HEK293 (cell line): ENCODE measurements around the gene AFG3L2.

Experiments
- CTCF ChIA-PET: fragments of 350-600 bp; formaldehyde crosslinking; extraction: SDS; loops from one replicate; lab custom pipeline; 2021; ENCODE audit warnings: antibody characterized with exemption; lab: Yijun Ruan, JAX
- POLR2A ChIA-PET: fragments of 300-600 bp; formaldehyde crosslinking; extraction: SDS; loops from one replicate; lab custom pipeline; 2020; ENCODE audit warnings: antibody characterized with exemption, inconsistent platforms; lab: Yijun Ruan, JAX
- H3K27ac ChIP-seq: fragments of 200-500 bp; sonication (Bioruptor generic); 2 replicates; pipeline ENCODE4 v1.5.1; 2014; ENCODE audit warnings: low read depth, low read length, control low read depth, inconsistent platforms; ENCODE audit errors: extremely low read depth
- H3K36me3 ChIP-seq, 2 experiments: fragments of 200-500 bp in 1 of 2; sonication (Bioruptor generic) in 1 of 2; 1 replicate in 1 of 2; 2 replicates in 1 of 2; pipeline ENCODE4 v1.5.1; 2014 to 2017; ENCODE audit warnings: inconsistent platforms in 2 of 2, low read length in 2 of 2; ENCODE audit not compliant: control insufficient read depth in 2 of 2, insufficient read depth in 1 of 2
- H3K4me1 ChIP-seq: fragments of 200-500 bp; sonication (Bioruptor generic); 2 replicates; pipeline ENCODE4 v1.5.1; 2014; ENCODE audit warnings: mild to moderate bottlenecking, low read length, inconsistent platforms; ENCODE audit not compliant: control insufficient read depth, insufficient read depth
- H3K4me3 ChIP-seq: 2 replicates; pipeline ENCODE4 v1.5.1; 2011; ENCODE audit warnings: low read depth, mild to moderate bottlenecking, control low read depth, low read length, moderate library complexity
- H3K9me3 ChIP-seq: fragments of 200-500 bp; sonication (Bioruptor generic); 2 replicates; pipeline ENCODE4 v1.5.1; 2014; ENCODE audit warnings: low read depth, low read length, inconsistent platforms; ENCODE audit not compliant: control insufficient read depth, insufficient read depth
- GLI2 ChIP-seq: fragments of 450-650 bp; formaldehyde crosslinking; IDR thresholded peaks from 2 replicates; pipeline ENCODE4; 2017; ENCODE audit warnings: missing biosample characterization, missing genetic modification characterization, low read depth, borderline replicate concordance
- GLIS1 ChIP-seq: fragments of 450-650 bp; formaldehyde crosslinking; IDR thresholded peaks from 2 replicates; pipeline ENCODE4 v1.5.1; 2016; ENCODE audit warnings: missing biosample characterization, missing genetic modification characterization
- KLF9 ChIP-seq: fragments of 450-650 bp; formaldehyde crosslinking; IDR thresholded peaks from 2 replicates; pipeline ENCODE4 v1.5.1; 2016; ENCODE audit warnings: missing biosample characterization, missing genetic modification characterization, low read depth
- REPIN1 ChIP-seq: fragments of 450-650 bp; formaldehyde crosslinking; IDR thresholded peaks from 2 replicates; pipeline ENCODE4 v1.5.1; 2017; ENCODE audit warnings: missing biosample characterization, missing genetic modification characterization, low read depth
- SALL2 ChIP-seq: fragments of 450-650 bp; formaldehyde crosslinking; IDR thresholded peaks from 2 replicates; pipeline ENCODE4 v1.5.0; 2017; ENCODE audit warnings: missing biosample characterization, mild to moderate bottlenecking, missing genetic modification characterization, borderline replicate concordance
- SP3 ChIP-seq: fragments of 450-650 bp; formaldehyde crosslinking; IDR thresholded peaks from 2 replicates; pipeline ENCODE4 v1.5.1; 2016; ENCODE audit warnings: missing biosample characterization, missing genetic modification characterization
- ZBTB1 ChIP-seq: fragments of 450-650 bp; formaldehyde crosslinking; IDR thresholded peaks from 2 replicates; pipeline ENCODE4 v1.5.1; 2016; ENCODE audit warnings: missing biosample characterization, missing genetic modification characterization
- ZFP37 ChIP-seq: fragments of 450-650 bp; formaldehyde crosslinking; IDR thresholded peaks from 2 replicates; pipeline ENCODE4 v1.5.1; 2016; ENCODE audit warnings: missing biosample characterization, missing genetic modification characterization
- ZNF24 ChIP-seq: fragments of 450-650 bp; formaldehyde crosslinking; IDR thresholded peaks from 2 replicates; pipeline ENCODE4 v1.5.1; 2016; ENCODE audit warnings: missing biosample characterization, missing genetic modification characterization
- ZNF266 ChIP-seq: fragments of 450-650 bp; formaldehyde crosslinking; IDR thresholded peaks from 2 replicates; pipeline ENCODE4 v1.5.1; 2016; ENCODE audit warnings: missing biosample characterization, missing genetic modification characterization, low read depth
- ZNF302 ChIP-seq: fragments of 450-650 bp; formaldehyde crosslinking; IDR thresholded peaks from 2 replicates; pipeline ENCODE4 v1.5.1; 2016; ENCODE audit warnings: missing biosample characterization, missing genetic modification characterization, low read depth
- ZNF335 ChIP-seq: fragments of 450-650 bp; formaldehyde crosslinking; conservative IDR thresholded peaks from 2 replicates; pipeline ENCODE4 v1.5.1; 2016; ENCODE audit warnings: missing biosample characterization, missing genetic modification characterization
- ZNF391 ChIP-seq: fragments of 450-650 bp; formaldehyde crosslinking; IDR thresholded peaks from 2 replicates; pipeline ENCODE4 v1.5.1; 2016; ENCODE audit warnings: low read depth, missing biosample characterization, missing genetic modification characterization, borderline replicate concordance
- ZNF423 ChIP-seq: fragments of 450-650 bp; formaldehyde crosslinking; IDR thresholded peaks from 2 replicates; pipeline ENCODE4 v1.5.1; 2016; ENCODE audit warnings: missing biosample characterization, missing genetic modification characterization
- ZNF473 ChIP-seq: fragments of 450-650 bp; formaldehyde crosslinking; IDR thresholded peaks from 2 replicates; pipeline ENCODE4 v1.5.1; 2017; ENCODE audit warnings: missing biosample characterization, missing genetic modification characterization
- ZNF501 ChIP-seq: fragments of 450-650 bp; formaldehyde crosslinking; IDR thresholded peaks from 2 replicates; pipeline ENCODE4 v1.5.1; 2016; ENCODE audit warnings: missing biosample characterization, missing genetic modification characterization
- ZNF585B ChIP-seq: fragments of 450-650 bp; formaldehyde crosslinking; IDR thresholded peaks from 2 replicates; pipeline ENCODE4 v1.5.1; 2016; ENCODE audit warnings: missing biosample characterization, missing genetic modification characterization
- ZNF777 ChIP-seq: fragments of 450-650 bp; formaldehyde crosslinking; IDR thresholded peaks from 2 replicates; pipeline ENCODE4 v1.5.1; 2017; ENCODE audit warnings: missing biosample characterization, missing genetic modification characterization, borderline replicate concordance
- ZXDB ChIP-seq: fragments of 450-650 bp; formaldehyde crosslinking; IDR thresholded peaks from 2 replicates; pipeline ENCODE4 v1.5.1; 2016; ENCODE audit warnings: missing biosample characterization, missing genetic modification characterization
- TF ChIP-seq, protein P1 (sequence below): fragments of 450-650 bp; formaldehyde crosslinking; IDR thresholded peaks from 2 replicates; pipeline ENCODE4 v1.5.1; 2016; ENCODE audit warnings: missing biosample characterization, missing genetic modification characterization
- TF ChIP-seq, protein P2 (sequence below): fragments of 450-650 bp; formaldehyde crosslinking; conservative IDR thresholded peaks from 2 replicates; pipeline ENCODE4 v1.5.1; 2016; ENCODE audit warnings: low read depth, missing biosample characterization, missing genetic modification characterization
- TF ChIP-seq, protein P3 (sequence below): fragments of 450-650 bp; formaldehyde crosslinking; optimal IDR thresholded peaks from 2 replicates; pipeline ENCODE3; 2016; ENCODE audit warnings: missing biosample characterization, mild to moderate bottlenecking, missing genetic modification characterization
- TF ChIP-seq, protein P4 (sequence below): fragments of 450-650 bp; formaldehyde crosslinking; IDR thresholded peaks from 2 replicates; pipeline ENCODE4 v1.5.1; 2017; ENCODE audit warnings: missing biosample characterization, missing genetic modification characterization
- TF ChIP-seq, protein P5 (sequence below): fragments of 450-650 bp; formaldehyde crosslinking; IDR thresholded peaks from 2 replicates; pipeline ENCODE4 v1.5.1; 2017; ENCODE audit warnings: missing biosample characterization, missing genetic modification characterization

Gene AFG3L2

DNA sequence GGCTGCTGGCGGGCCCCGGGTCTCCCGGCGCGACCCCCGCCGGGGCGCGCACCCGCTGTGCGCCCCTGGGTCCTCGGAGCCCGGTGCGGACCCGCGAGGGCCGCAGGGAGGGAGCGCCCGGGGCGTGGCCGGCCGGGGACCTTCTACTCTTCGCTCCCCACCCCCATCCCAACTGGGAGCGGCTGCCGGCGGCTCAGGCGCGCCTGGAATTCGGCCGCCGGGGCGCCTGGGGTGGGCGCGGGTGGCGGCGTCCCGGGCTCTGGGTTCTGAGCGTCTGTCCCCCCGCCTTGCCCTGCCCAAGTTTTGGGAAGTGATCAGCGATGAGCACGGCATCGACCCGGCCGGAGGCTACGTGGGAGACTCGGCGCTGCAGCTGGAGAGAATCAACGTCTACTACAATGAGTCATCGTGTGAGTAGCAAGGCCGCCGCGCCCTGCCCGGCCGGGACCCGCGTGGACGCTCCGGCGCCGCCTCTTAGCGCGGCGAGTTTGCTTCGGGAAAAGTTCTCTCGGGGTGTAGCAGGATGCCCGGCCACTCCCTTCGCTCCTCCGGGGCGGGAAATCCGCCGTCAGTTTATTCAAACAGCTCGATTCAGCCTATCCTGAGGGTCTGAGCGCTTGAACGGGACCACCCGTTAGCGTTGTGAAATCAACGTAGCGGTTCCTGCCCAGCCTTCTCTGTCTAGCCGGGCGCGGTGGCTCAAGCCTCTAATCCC lies 68.5 kb downstream of the AFG3L2 start (continued):
- TF ChIP-seq ZNF302 (tag by site-specific recombination) = no peak
- 0 out of 2 replicates have a peak, but pooled peaks have one; percentile 22 for TF ChIP-seq ZNF777 (tag by site-specific recombination)
- 0 out of 2 replicates have a peak, but pooled peaks have one; percentile 19 for TF ChIP-seq SP3 (tag by site-specific recombination)
- TF ChIP-seq GLIS1 (tag by site-specific recombination) = peak; percentile 76
- peak; percentile 96 for TF ChIP-seq ZNF335 (tag by site-specific recombination)
- TF ChIP-seq, protein P1, sequence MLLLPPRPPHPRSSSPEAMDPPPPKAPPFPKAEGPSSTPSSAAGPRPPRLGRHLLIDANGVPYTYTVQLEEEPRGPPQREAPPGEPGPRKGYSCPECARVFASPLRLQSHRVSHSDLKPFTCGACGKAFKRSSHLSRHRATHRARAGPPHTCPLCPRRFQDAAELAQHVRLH (tag by site-specific recombination) = no peak
- no peak for TF ChIP-seq ZBTB1 (tag by site-specific recombination)
- TF ChIP-seq, protein P2, sequence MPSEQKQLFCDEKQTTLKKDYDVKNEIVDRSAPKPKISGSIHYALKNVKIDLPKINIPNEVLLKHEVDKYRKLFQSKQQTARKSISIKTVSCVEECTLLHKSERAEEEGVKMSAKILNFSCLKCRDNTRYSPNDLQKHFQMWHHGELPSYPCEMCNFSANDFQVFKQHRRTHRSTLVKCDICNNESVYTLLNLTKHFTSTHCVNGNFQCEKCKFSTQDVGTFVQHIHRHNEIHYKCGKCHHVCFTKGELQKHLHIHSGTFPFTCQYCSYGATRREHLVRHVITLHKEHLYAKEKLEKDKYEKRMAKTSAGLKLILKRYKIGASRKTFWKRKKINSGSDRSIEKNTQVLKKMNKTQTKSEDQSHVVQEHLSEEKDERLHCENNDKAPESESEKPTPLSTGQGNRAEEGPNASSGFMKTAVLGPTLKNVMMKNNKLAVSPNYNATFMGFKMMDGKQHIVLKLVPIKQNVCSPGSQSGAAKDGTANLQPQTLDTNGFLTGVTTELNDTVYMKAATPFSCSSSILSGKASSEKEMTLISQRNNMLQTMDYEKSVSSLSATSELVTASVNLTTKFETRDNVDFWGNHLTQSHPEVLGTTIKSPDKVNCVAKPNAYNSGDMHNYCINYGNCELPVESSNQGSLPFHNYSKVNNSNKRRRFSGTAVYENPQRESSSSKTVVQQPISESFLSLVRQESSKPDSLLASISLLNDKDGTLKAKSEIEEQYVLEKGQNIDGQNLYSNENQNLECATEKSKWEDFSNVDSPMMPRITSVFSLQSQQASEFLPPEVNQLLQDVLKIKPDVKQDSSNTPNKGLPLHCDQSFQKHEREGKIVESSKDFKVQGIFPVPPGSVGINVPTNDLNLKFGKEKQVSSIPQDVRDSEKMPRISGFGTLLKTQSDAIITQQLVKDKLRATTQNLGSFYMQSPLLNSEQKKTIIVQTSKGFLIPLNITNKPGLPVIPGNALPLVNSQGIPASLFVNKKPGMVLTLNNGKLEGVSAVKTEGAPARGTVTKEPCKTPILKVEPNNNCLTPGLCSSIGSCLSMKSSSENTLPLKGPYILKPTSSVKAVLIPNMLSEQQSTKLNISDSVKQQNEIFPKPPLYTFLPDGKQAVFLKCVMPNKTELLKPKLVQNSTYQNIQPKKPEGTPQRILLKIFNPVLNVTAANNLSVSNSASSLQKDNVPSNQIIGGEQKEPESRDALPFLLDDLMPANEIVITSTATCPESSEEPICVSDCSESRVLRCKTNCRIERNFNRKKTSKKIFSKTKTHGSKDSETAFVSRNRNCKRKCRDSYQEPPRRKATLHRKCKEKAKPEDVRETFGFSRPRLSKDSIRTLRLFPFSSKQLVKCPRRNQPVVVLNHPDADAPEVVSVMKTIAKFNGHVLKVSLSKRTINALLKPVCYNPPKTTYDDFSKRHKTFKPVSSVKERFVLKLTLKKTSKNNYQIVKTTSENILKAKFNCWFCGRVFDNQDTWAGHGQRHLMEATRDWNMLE (tag by site-specific recombination) = 0 out of 2 replicates have a peak, but pooled peaks have one; percentile 12
- peak; percentile 71 for TF ChIP-seq ZXDB (tag by site-specific recombination)
- no peak for TF ChIP-seq ZNF473 (tag by site-specific recombination)
- TF ChIP-seq ZNF501 (tag by site-specific recombination) = peak; percentile 42; the same call in 1 of the 2 replicates
- no peak for TF ChIP-seq GLI2 (tag by site-specific recombination)
- TF ChIP-seq ZNF585B (tag by site-specific recombination) = no peak
- TF ChIP-seq KLF9 (tag by site-specific recombination) = peak; percentile 59; the same call in 1 of the 2 replicates
- TF ChIP-seq ZNF423 (tag by site-specific recombination) = no peak
- TF ChIP-seq ZNF391 = no peak
- TF ChIP-seq REPIN1 = no peak
- TF ChIP-seq ZFP37 = peak; percentile 82
- no peak for TF ChIP-seq ZNF266 (tag by site-specific recombination)

DNA sequence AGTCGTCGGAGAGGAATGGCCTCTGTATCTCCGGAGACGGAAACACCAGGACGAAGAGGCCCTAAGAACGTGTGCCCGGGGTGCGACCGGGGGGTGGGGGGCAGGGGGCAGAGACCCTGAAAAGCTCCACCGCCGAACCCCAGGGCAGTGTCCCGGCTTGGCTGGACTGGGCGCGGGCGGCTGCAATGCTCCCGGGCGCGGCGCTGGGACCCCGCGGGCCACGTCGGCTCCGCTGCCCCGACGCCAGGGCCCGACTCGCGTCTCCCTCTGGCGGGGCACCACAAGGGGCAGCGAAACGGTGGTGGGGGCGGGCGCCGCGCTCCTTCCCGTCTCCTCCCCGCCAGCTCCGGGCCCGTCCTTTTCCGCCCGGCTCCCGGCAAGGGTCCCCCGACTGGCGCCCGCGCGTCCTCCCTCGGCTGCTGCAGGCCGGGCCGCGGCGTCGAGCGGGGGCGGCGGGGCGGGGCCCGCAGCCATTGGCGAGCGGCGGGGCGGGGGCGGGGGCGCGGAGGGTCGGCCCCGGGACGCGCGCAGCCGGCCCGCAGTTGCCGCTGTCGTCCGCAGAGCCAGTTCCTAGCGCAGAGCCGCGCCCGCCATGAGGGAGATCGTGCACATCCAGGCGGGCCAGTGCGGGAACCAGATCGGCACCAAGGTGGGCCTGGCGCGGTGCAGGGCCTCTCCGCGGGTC lies 69.2 kb downstream of the AFG3L2 start, which contains the start of gene TUBB6:
Gene TUBB6, plus strand, starts transcription at position 541 of the 685 bp plus-strand sequence. Its CDS starts 52 bp downstream, at position 593.
- H3K27ac ChIP-seq = peak within 1 kb of the TSS; percentile 80; the same call in 1 of the 2 replicates
- H3K9me3 ChIP-seq = no peaks in the 10 kb centered on the region
- peak within 1 kb of the TSS; percentile 70 for H3K4me3 ChIP-seq
- H3K36me3 ChIP-seq = peaks cover 20 to 32% of the 10 kb centered on the region in 2 experiments
- no peak for TF ChIP-seq ZNF423 (tag by site-specific recombination)
- TF ChIP-seq, protein P3, sequence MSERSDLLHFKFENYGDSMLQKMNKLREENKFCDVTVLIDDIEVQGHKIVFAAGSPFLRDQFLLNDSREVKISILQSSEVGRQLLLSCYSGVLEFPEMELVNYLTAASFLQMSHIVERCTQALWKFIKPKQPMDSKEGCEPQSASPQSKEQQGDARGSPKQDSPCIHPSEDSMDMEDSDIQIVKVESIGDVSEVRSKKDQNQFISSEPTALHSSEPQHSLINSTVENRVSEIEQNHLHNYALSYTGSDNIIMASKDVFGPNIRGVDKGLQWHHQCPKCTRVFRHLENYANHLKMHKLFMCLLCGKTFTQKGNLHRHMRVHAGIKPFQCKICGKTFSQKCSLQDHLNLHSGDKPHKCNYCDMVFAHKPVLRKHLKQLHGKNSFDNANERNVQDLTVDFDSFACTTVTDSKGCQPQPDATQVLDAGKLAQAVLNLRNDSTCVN = peak; percentile 2
- TF ChIP-seq, protein P4, sequence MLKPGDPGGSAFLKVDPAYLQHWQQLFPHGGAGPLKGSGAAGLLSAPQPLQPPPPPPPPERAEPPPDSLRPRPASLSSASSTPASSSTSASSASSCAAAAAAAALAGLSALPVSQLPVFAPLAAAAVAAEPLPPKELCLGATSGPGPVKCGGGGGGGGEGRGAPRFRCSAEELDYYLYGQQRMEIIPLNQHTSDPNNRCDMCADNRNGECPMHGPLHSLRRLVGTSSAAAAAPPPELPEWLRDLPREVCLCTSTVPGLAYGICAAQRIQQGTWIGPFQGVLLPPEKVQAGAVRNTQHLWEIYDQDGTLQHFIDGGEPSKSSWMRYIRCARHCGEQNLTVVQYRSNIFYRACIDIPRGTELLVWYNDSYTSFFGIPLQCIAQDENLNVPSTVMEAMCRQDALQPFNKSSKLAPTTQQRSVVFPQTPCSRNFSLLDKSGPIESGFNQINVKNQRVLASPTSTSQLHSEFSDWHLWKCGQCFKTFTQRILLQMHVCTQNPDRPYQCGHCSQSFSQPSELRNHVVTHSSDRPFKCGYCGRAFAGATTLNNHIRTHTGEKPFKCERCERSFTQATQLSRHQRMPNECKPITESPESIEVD (tag by site-specific recombination) = no peak
- TF ChIP-seq ZNF24 (tag by site-specific recombination) = no peak
- TF ChIP-seq SALL2 = no peak
- TF ChIP-seq, protein P5, sequence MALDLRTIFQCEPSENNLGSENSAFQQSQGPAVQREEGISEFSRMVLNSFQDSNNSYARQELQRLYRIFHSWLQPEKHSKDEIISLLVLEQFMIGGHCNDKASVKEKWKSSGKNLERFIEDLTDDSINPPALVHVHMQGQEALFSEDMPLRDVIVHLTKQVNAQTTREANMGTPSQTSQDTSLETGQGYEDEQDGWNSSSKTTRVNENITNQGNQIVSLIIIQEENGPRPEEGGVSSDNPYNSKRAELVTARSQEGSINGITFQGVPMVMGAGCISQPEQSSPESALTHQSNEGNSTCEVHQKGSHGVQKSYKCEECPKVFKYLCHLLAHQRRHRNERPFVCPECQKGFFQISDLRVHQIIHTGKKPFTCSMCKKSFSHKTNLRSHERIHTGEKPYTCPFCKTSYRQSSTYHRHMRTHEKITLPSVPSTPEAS (tag by site-specific recombination) = no peak
- ChIA-PET POLR2A (interaction anchor here (0.6 to 3.2 kb wide), 6 partner anchors 10 to 576 kb away, joined by 4 to 17 read pairs (median 6); partner anchors contain the start of genes AFG3L2 and PTPN2), CTCF (interaction anchor here (1.0 to 12.6 kb wide), 2 partner anchors 20 to 385 kb away, joined by 3 to 101 read pairs; no protein-coding TSS in a partner anchor)
- H3K4me1 ChIP-seq = no peaks in the 10 kb centered on the region
